Erythroblast (primary cell): ENCODE measurements around the gene TCEAL1.

ENCODE experiments used
- GATA1 ChIP-seq: IDR thresholded peaks from 2 replicates; pipeline ENCODE4 v1.6.1; 2011; ENCODE audit warnings: low read depth, mild to moderate bottlenecking, control low read depth, low read length, moderate library complexity
- POLR2A ChIP-seq: IDR thresholded peaks from 2 replicates; pipeline ENCODE4 v1.6.1; 2011; ENCODE audit warnings: mild to moderate bottlenecking, low read length

- TF ChIP-seq POLR2A (peak; percentile 23), GATA1 (no peak)
Observed at GRCh38 chrX:103629318-103630170, 769 bp downstream of the TCEAL1 start.
